Progenitor cell of endocrine pancreas (in vitro differentiated cells): ENCODE measurements around the gene CAMKK1. TPM values are rescaled to one million over a fixed set of nuclear protein-coding genes. Genes with fewer than 3 reads are reported as not detected.
A peak's percentile ranks its signal among the peaks of the same experiment; 100 is the strongest.

Source experiments
- DNase-seq: peaks from one replicate; pipeline ENCODE4 v3.0.0; 2021; ENCODE audit warnings: low spot score; ENCODE audit not compliant: unreplicated experiment
- H3K27ac Mint-ChIP-seq: 2 replicates; pipeline ENCODE4 v1.8.0; 2021; ENCODE audit warnings: mild to moderate bottlenecking, moderate library complexity, mixed read lengths
- H3K27me3 Mint-ChIP-seq: 2 replicates; pipeline ENCODE4 v1.8.0; 2021; ENCODE audit warnings: mixed read lengths
- H3K36me3 Mint-ChIP-seq: 2 replicates; pipeline ENCODE4 v1.8.0; 2022; ENCODE audit warnings: mixed read lengths; ENCODE audit not compliant: insufficient read depth
- H3K4me1 Mint-ChIP-seq: 2 replicates; pipeline ENCODE4 v1.8.0; 2021; ENCODE audit warnings: low read depth, mixed read lengths
- H3K4me3 Mint-ChIP-seq: 2 replicates; pipeline ENCODE4 v1.8.0; 2021; ENCODE audit warnings: low read depth, mild to moderate bottlenecking, moderate library complexity, mixed read lengths
- H3K9me3 Mint-ChIP-seq: 2 replicates; pipeline ENCODE4 v1.8.0; 2021; ENCODE audit warnings: low read depth, mixed read lengths
- CTCF ChIP-seq: fragments of 200-600 bp; sonication (generic); IDR thresholded peaks from one replicate; pipeline ENCODE4 v1.5.0; 2021; ENCODE audit warnings: antibody characterized with exemption, mild to moderate bottlenecking; ENCODE audit not compliant: unreplicated experiment
- total RNA-seq: library from RNA; stranded (reverse); gene quantifications from 2 replicates; pipeline ENCODE4 v1.2.1, GENCODE V29; 2021

CAMKK1 gene
- total RNA-seq, 1 donor from 2014 or later = 3.6 TPM

GRCh38 chr17:3877220-3877619 is 15.6 kb downstream of the CAMKK1 start:
- no peak overlapping the region for H3K4me3 Mint-ChIP-seq
- peaks cover 2% of the 10 kb centered on the region for H3K4me1 Mint-ChIP-seq
- H3K27me3 Mint-ChIP-seq = no peaks in the 10 kb centered on the region
- peaks cover 7% of the 10 kb centered on the region for H3K36me3 Mint-ChIP-seq
- H3K27ac Mint-ChIP-seq = no peak overlapping the region
- no peak for TF ChIP-seq CTCF
- no peaks in the 10 kb centered on the region for H3K9me3 Mint-ChIP-seq
- DNase-seq = no peak

- no peak for TF ChIP-seq CTCF
- no peaks in the 10 kb centered on the region for H3K9me3 Mint-ChIP-seq
- peaks cover 8% of the 10 kb centered on the region for H3K36me3 Mint-ChIP-seq
- H3K4me3 Mint-ChIP-seq = no peak overlapping the region
- peaks cover 2% of the 10 kb centered on the region for H3K4me1 Mint-ChIP-seq
- no peak for DNase-seq
- no peaks in the 10 kb centered on the region for H3K27me3 Mint-ChIP-seq
- H3K27ac Mint-ChIP-seq = no peak overlapping the region
These were observed 17.5 kb downstream of the CAMKK1 start for GRCh38 chr17:3875317-3875716.

- no peak overlapping the region for H3K27ac Mint-ChIP-seq
- peaks cover 8% of the 10 kb centered on the region for H3K36me3 Mint-ChIP-seq
- no peak for TF ChIP-seq CTCF
- DNase-seq = no peak
- H3K4me1 Mint-ChIP-seq = no peaks in the 10 kb centered on the region
- no peaks in the 10 kb centered on the region for H3K27me3 Mint-ChIP-seq
- no peak overlapping the region for H3K4me3 Mint-ChIP-seq
- H3K9me3 Mint-ChIP-seq = no peaks in the 10 kb centered on the region
These were observed 19.0 kb downstream of the CAMKK1 start for GRCh38 chr17:3873862-3874261.

- H3K4me1 Mint-ChIP-seq = no peaks in the 10 kb centered on the region
- H3K27me3 Mint-ChIP-seq = no peaks in the 10 kb centered on the region
- TF ChIP-seq CTCF = no peak
- peaks cover 8% of the 10 kb centered on the region for H3K36me3 Mint-ChIP-seq
- H3K27ac Mint-ChIP-seq = peak overlapping the region; percentile 62
- H3K9me3 Mint-ChIP-seq = no peaks in the 10 kb centered on the region
- DNase-seq = no peak
- no peak overlapping the region for H3K4me3 Mint-ChIP-seq
These were observed 22.0 kb downstream of the CAMKK1 start for GRCh38 chr17:3870871-3871306.

GRCh38 chr17:3867606-3868005 is 25.2 kb downstream of the CAMKK1 start:
- H3K27ac Mint-ChIP-seq = no peak overlapping the region
- H3K4me1 Mint-ChIP-seq = no peaks in the 10 kb centered on the region
- TF ChIP-seq CTCF = no peak
- DNase-seq = no peak
- H3K27me3 Mint-ChIP-seq = no peaks in the 10 kb centered on the region
- peaks cover 1% of the 10 kb centered on the region for H3K36me3 Mint-ChIP-seq
- H3K9me3 Mint-ChIP-seq = no peaks in the 10 kb centered on the region
- no peak overlapping the region for H3K4me3 Mint-ChIP-seq
